Activated gamma-delta T cell treated with anti-CD3 and anti-CD28 coated beads, Interleukin-2, amount 50 U/mL, for 16 hours (primary cell): Measurements from ENCODE around the gene FKBP6.
A peak's percentile ranks its signal among the peaks of the same experiment; 100 is the strongest.
"Not testable (repeated sequence)": the region's sequence is repeated elsewhere in the genome, so short reads cannot be mapped to it uniquely, and the experiment has no call there.

ENCODE experiments used
- DNase-seq: peaks from one replicate; pipeline ENCODE4 v3.0.0-alpha.2; 2020; ENCODE audit warnings: low read depth

The FKBP6 gene

DNA sequence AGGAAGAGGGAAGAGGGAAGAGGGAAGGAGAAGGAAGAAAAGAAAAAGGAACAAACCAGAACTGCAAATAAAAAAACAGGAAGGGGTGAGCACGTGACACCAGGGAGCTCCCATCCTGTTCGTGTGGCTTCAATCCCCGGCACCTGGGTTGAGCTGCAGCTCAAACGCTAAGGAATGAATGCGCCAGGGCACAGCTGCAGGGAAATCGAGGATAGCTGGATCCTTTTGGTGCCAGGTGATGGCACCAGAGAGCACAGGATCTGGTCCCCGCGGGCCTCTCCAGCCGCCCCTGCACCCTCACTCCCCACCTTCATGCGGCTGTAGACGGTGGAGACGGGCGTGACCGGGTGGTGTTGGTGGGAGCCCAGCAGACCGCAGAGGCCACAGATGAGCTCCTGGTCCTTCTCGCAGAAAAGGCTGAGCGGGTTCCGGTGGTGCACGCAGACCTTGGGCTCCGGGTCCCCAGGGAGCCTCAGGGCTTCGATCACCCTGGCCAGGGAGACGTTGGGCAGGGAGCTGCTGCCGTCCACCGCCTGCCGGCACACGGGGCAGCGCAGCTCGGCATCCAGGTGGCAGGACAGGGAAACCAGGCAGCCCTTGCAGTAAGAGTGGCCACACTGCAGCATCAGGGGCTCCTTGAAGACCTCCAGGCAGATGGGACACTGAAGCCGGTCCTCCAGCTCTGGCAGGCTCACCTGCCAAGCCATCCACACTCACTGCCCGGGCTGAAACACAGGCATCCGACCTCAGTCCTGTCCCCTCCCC lies 3.7 kb upstream of the FKBP6 start:
- peak; percentile 22 for DNase-seq

DNA sequence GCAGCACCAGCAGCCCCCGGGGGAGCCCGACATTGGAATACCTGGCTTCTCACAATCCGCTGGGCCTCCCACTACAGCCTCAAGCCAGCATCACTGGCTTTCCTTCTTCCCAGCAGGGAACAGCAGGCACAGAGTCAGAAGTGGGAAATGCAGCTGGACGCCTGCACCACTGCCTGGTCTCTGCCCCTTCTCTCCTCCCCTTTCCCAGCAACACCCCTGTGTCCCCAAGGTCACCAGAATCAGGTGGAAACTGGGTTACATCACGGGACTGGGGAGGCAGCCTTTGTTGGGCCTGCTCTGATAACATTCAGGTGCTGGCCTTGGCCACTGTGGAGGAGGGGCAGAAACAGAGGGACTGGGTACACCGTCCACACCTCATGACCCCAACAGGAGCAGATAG lies 2.5 kb upstream of the FKBP6 start:
- DNase-seq = not testable (repeated sequence)

DNA sequence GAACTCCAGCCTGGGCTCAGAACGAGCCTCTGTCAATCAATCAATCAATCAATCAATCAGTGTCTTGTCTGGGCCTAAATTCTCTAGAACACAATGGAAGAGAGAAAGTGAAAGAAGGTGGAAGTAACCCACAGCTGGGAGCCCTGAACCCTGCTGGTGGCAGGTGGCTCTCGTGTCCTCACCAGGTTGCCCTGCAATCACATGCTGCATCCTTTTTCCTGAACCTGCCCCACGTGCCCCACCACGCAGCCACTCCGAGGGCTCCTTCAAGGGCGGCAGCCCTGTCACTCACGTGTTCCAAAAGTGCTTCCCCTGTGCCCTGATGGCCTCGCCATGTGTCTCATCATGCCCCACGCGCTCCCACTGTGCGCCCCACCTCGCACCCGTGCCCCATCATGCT lies 512 bp upstream of the FKBP6 start:
- DNase-seq = not testable (repeated sequence)

DNA sequence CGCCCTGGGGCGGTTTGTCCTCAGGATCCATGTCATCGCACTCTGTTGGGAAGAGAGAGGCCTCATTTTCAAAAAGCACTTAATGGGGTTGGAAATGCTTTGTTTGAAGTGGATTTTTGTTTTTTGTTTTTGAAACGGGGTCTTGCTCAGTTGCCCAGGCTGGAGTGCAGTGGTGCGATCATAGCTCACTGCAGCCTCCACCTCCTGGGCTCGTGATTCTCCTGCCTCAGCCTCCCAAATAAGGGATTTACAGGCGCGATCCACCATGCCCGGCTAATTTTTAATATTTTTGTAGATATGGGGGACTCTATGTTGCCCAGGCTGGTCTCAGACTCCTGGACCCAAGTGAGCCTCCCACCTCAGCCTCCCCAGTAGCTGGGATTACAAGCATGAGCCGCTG lies 735 bp downstream of the FKBP6 start:
- no peak for DNase-seq

DNA sequence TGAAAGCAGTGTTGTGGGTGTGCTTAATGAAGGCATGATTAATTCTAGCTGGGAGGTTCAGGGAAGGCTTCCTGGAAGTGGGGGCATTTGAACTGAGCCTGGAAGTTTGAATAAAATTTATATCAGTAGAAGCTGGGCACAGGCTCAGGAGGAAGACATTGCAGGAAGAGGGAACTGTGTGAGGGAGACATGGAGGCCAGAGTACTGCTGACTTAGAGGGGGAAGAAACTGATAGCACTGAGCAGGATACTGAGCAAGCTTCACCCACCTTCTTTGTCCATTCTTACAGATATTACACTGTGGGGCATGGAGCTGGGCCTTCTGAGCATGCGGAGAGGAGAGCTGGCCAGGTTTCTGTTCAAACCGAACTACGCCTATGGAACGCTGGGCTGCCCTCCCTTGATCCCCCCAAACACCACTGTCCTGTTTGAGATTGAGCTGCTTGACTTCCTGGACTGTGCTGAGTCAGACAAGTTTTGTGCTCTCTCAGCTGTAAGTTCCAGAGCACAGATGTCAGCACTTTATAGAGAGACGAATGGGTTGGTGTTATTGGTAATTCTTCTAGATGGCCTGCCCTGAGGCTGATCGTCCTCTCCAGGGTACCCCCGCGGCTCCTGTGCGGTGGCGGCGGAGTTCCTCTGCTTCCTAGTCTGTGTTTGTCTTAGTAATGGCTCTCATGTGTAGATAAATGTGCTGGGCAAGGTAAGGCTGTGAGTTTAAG lies 2.1 kb downstream of the FKBP6 start:
- DNase-seq = no peak

DNA sequence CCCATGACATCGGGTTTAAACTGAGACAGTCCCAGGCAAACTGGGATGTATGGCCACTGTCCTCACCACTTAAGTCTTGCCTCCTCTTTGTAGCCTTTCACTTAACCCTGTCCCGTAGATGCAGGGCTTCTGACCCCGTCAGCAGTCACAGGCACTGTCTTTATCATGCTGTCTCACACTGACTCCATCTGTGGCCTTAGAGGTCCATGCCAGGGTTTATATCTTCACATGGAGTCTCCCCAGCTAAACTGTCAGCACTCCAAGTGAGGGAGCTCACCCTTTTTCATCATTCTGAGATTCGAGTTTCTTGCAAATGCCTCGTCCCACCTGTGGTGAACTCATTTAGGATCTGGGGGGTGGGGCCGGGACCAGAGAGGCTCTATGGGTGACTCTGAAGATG lies 2.8 kb downstream of the FKBP6 start:
- DNase-seq = no peak

DNA sequence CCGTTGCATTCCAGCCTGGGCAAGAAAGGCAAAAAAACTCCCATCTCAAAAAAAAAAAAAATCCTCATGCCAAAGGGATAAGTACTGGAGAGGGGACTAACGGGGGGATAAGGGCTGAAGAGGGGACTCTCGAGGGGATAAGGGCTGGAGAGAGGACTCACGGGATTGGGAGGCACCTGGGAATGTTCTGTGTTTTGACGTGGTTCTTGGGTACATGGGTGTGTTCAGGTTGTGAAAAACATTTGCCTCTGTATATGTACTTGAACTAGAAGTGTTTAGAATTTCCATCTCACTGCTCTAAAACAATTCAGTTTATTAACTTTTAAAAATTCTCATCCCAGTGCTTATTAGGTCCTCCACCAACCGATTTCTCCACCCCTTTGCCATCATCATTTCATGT lies 4.5 kb downstream of the FKBP6 start:
- no peak for DNase-seq

DNA sequence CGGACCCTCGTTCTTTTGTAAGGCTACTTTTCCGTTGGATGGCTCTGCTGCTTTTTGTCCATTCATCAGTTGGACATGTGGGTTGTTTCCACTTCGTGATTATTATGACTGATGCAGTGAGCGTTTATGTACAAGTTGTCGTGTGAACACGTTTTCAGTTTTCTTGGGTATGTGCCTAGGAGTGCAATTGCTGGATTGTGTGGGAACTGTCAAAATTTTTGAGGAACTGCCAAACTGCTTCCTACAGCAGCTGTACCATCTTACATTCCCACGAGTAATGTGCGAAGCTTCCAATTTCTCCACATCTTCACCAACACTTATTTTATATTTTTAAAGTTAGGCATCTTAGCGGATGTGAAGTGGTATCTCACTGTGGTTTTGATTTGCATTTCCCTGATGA lies 10.4 kb downstream of the FKBP6 start:
- no peak for DNase-seq

DNA sequence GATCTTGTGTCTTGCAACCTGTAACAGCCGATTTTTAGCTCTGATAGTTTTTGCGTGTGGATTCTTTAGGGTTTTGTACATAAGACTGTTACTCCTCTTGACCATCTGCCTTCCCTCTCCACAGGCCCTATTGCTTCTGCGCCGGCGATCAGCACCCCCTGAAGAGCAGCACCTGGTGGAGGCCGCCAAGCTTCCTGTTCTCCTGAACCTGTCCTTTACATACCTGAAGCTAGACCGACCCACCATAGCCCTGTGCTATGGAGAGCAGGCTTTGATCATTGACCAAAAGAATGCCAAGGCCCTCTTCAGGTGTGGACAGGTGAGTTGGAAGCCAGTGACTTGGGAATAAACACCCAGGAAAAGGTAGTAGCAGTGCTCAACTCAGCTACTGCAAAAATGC lies 12.6 kb downstream of the FKBP6 start:
- no peak for DNase-seq

DNA sequence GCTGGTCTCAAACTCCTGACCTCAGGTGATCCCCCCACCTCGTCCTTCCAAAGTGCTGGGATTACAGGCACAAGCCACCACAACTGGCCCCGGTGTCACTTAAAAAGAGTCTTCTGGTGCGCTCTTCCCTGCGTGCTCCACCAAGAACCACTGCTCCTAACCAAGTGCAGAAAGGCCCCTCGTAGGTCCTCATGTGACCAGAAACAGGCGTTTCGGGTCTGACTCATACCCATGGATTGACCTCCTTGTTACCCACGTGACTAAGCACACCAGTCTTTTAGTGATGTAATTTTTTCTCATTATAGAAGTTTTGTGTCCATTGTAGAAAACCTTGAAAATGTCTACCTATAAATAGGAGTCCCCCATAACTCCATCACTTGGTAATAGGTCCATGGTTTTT lies 13.9 kb downstream of the FKBP6 start:
- DNase-seq = no peak

DNA sequence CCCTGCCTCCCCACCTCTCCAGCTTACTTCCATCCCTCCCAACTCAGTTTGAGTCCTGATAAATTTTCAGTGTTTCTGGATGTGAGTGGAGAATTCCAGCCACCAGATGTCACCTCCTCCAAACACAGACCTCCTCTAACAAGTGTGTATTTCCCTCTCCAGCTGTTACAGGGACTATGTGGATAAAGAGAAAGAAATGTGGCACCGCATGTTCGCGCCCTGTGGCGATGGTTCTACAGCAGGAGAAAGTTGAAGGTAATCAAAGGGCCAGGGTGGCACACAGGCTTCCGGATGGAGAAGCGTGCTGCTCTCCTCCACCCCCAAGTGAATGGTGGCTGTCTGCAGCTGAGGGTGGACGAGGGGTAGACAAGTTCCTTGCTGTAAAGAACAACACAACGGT lies 14.7 kb downstream of the FKBP6 start:
- no peak for DNase-seq

DNA sequence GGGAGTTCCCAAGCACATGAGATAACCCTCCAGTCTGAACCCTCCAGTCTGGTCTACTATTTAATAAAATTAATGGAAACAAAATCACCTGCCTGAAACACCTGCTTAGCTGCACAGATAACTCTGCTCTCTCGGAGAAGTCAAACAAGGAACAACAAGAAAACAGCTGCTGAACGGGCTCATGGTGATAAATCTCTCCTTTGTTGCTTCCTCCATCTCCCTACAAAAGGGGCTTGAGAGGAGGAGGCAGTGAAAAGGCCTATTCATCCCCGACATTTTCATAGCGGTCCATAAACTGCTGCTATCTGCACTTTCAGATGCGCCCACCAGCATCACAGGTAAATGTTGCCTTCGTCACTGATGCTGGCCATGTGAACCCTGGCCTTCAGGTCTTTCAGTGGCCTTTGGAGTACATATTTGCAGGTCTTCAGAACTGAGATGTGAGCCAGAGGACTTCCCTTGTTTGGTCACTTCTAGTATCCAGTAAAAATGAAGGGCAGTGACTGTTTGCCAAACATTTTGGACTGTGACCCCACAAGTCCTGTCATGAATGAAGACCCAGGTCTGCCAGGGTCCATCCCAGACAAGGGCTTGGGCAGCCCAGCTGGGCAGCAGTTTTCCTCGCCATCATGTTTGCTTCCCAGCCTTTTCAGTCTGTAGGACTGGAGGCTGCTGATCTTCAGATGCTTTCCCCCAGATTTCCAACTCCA lies 15.9 kb downstream of the FKBP6 start:
- DNase-seq = no peak

DNA sequence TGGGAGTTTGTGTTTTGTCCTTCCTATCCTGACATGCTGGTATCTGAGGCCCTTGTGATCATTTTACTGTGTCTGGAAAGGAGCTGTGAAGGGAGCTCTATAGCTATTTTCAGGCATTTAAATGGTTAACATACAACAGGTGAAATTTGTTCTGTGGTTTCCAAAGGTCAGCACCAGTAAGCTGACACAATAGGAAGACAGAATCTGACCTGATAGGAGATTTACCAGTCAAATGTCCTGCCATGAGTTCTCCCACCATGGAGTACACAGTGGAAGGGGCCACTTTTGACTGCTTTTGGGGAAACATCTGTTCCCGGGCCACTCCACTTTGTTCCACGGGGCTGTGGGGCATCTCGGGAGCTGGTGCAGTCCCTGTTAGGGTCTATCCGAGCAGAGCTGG lies 17.6 kb downstream of the FKBP6 start:
- no peak for DNase-seq

DNA sequence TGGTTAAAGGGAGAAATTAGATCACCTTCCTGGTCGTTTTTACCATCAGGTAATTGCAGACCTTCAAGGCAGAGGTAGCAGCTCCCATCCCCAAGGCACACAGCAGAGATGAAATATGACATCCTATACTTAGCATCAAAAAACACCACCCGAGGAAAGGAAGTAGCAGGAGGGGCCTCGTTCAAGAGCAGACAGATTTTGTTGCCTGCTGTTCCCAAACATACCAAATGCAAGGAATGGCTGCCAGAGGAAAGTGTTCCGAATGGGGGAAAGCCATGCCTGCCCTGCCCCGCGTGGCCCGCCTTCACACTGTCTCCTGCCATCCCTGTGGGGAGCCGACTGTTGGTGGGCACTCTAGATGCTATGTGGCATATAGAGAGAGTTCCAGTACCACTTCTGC lies 18.0 kb downstream of the FKBP6 start:
- DNase-seq = no peak

DNA sequence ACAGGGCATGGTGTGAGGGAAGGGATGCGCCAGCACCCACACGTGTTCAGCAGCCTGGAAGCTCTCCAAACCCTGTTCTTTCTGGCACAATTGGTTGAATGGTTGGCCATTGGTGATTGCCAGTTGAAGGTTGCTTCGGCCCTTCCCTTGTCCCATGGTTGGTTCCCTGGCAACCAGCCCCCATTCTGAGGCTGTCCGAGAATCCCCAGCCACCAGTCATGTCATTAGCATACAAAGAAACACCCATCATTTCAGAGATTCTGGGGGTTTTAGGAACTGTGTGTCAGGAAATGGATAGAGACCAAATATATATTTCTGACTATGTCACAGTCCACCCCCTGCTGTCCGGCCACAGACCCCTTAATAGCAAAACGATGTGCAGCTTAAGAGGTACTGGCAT lies 21.8 kb downstream of the FKBP6 start:
- DNase-seq = no peak

DNA sequence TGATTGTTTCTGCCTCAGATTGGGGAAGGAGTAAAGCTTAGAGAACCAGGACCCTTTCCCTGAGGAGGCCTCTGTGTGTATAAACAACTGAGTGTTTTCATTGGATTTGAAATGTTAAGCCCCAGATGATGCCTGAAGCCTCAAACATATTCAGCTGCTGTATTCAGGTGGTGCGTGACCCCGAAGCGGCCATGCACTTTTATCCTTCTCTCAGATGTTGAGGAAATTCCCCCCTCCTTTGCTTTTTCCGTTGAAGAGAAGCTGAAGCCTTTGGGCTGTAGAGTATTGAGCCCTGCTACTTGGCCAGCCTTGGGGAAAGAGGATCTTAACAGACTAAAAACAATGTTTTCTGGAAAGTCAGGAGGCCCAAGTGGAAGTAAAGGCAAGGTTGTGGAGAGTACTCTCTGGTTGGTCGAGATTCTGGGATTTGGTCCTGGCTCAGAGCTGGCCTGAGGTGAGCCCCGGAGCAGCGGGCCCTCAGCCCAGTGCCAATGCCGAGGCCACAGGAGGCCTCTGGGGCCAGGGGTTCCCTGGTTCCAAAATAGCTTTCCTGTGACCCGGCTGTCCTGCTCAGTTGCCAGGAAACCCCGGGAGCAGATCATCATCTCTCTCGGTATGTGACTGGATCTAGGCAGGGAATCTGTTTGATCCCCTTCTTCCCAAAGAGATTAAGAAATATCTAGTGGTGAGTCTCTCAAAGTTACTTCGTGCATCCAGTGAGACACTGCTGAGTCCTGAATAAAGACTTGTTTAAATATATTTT lies 22.5 kb downstream of the FKBP6 start:
- no peak for DNase-seq

DNA sequence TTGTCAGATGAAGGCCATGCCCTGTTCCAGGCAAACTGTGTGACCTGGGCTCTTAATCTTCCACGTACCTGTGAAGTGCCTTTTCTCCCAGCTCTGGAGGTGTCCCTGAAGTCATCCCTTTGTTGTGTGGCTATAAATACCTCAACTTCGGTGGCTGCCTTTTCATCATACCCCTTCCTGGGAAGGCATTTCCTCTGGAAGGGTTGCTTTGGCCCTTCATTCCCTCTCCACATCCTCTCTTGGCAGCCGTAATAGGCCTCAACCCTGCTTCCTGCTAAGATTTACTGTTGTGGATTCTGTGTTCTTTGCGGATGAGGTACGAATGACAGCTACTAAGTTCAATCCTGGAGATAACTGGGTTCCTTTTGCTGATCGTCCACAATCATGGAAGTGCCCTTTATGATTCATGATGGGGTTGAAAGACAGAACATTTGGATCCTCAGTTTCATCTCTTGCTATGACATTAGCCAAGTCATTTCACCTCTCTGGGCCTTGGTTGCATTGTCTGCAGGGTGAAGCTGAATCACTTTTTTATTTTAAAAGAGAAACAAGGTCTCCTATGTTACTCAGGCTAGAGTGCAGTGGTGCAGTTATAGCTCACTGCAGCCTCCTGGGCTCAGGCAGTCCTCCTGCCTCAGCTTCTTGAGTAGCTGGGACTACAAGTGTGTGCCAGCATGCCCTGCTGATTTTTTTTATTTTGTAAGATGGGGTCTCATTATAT lies 23.6 kb downstream of the FKBP6 start:
- DNase-seq = no peak

DNA sequence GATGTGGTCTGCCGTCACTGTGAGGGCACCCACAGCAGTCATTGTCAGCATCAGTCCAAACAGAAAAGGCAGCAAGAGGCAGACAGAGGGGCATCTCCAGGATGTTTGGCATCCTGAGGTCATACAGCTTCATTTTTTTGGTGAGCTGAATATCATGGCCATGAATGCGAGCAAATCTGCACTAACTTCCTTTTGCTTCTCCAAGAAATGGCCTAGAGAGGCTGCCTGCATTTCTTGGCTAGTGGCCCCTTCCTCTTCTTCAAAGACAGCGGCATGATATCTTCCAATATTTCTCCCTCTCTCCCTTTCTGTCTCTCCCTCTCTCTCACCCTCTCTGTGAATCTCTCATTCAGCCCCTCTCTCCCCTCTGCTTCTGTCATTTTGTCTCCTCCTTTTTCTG lies 24.8 kb downstream of the FKBP6 start:
- DNase-seq = no peak

DNA sequence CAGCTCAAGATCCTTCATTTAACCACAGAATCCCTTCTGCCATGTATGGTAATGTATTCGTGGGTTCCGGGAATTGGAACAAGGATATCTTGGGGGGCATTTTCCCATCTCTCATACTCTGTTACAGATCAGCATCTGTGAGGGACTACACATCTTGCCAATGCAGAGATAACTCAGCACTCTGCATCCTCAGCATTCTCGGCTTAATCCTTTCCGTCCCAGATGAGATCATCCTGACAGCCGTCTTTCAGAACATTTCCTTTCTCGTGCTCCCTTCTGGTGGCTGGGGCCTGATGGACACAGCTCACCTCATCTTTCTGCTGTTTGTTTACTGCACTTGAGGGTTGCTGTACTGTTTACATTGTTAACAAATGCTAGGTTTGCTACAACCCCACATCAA lies 25.3 kb downstream of the FKBP6 start:
- DNase-seq = no peak

DNA sequence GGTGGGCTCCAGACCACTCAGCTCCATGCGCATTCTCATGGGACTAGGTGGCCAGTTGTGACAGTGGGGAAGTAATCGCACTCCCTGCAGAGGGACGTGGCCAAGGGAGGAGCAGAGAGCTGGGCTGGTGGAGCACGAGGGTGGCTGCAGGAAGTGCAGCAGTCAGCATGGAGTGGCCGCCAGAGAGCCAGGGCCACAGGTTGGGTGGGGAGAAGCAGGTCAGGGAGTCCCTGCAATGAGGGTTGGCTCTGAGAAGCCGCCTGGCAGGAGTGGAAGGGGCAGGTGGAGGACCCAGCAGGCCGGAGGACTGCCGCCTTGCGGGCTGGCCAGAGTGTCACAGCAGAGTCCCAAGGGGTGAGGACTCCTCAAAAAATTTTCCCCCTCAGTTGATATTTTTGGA lies 26.2 kb downstream of the FKBP6 start:
- no peak for DNase-seq

DNA sequence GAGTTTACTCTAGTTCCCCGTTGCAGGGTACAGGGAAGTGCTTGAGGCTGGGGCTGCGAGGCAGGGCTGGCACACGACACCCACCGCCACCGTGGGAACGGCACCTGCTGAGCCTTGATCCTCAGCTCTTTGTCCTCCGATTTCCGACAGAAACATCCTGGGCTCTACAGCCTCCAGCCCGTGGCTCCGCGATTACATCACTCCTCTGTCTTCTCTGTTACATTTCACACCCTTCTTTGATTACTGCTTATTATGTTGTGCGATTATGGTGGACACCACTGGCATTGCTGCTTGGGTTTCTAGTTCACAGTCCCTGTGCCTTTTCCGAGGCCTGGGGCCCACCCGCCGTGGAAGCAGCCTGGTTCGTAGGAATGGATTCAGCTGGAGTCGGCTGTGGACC lies 26.9 kb downstream of the FKBP6 start:
- no peak for DNase-seq

DNA sequence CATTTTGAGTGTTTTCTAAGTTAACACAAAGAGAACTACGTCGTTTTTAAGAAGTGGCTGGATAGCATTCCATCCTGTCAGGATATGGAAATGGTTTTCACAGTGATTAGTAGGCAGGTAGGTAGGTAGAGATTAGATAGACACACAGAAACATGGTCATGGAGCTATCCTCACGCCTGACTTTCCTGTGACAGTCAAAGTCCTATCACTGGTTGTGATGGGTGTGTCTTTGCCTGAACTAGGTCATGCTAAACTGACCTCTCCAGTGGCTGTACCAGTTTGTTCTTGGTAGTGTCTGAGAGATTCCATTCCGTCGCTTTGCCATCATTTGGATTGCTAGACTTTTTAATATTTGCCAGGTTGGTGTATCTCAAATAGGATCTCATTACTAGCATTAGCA lies 28.2 kb downstream of the FKBP6 start:
- DNase-seq = no peak
